ENCODE measurements around the gene ADGRG3. TPM values are rescaled to one million over a fixed set of nuclear protein-coding genes. Genes with fewer than 3 reads are reported as not detected.
"Not testable (repeated sequence)": the region's sequence is repeated elsewhere in the genome, so short reads cannot be mapped to it uniquely, and the experiment has no call there.

Gene ADGRG3
- total RNA-seq, 4 donors from 2014 or later = 3.8 to 14.2 (median 8.2) TPM

DNA sequence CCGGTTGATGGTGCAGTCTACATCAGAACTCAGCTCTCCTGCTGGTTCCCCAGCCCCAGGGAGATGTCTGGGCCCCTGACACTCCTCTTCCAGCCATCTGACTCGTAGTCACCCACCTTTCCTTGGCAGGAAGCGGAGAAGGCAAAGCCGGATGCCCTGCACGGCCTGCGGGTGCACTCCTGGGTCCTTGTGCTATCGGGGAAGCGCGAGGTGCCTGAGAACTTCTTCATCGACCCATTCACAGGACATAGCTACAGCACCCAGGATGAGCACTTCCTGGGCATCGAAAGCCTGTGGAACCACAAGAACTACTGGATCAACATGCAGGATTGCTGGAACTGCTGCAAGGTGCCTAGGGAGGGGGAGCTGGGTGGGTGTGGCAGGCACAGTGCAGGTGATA, 39.2 kb downstream of the ADGRG3 start:
- Histone ChIP-seq H3K9me3 (no peaks in the 10 kb centered on the region), H3K27me3 (no peaks in the 10 kb centered on the region), H3K4me1 (peaks cover 0 to 8% of the 10 kb centered on the region in 2 donors), H3K36me3 (no peaks in the 10 kb centered on the region), H3K4me3 (replicated peaks in 1 of 3) (no peak overlapping the region), H3K27ac (no peak overlapping the region)
- WGBS, 2 donors = 81 to 83% methylated on average over 9 to 11 of the region's 11 CpGs
- intact Hi-C loops (cut with DNase I) = no loop called here
- no peak for DNase-seq
- TF ChIP-seq, protein P1, sequence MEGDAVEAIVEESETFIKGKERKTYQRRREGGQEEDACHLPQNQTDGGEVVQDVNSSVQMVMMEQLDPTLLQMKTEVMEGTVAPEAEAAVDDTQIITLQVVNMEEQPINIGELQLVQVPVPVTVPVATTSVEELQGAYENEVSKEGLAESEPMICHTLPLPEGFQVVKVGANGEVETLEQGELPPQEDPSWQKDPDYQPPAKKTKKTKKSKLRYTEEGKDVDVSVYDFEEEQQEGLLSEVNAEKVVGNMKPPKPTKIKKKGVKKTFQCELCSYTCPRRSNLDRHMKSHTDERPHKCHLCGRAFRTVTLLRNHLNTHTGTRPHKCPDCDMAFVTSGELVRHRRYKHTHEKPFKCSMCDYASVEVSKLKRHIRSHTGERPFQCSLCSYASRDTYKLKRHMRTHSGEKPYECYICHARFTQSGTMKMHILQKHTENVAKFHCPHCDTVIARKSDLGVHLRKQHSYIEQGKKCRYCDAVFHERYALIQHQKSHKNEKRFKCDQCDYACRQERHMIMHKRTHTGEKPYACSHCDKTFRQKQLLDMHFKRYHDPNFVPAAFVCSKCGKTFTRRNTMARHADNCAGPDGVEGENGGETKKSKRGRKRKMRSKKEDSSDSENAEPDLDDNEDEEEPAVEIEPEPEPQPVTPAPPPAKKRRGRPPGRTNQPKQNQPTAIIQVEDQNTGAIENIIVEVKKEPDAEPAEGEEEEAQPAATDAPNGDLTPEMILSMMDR (IDR thresholded peaks at IDR 0.05) = no peak
- no peak for TF ChIP-seq POLR2A (IDR thresholded peaks at IDR 0.05)

DNA sequence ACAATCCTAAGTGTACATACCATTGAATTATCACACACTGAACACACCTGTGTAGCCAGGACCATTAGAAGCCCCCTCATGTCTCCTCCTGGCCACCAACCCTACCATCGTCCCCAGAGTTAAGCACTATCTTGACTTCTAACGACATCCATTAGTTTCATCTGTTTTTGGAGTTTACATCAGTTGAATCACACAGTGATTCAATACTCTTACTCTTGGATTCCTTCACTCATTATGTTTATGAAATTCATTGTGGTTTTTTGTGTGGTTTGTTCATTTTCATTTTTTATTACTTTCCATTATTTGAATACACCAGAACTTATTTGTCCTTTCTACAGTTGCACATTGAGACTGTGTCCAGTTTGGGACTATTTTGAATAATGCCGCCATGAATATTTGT, 40.1 kb downstream of the ADGRG3 start:
- no peaks in the 10 kb centered on the region for H3K9me3 ChIP-seq
- WGBS, 2 donors = 84 to 95% methylated on average over 3 of the region's 3 CpGs
- no peaks in the 10 kb centered on the region for H3K27me3 ChIP-seq
- no peak overlapping the region for H3K4me3 ChIP-seq (replicated peaks in 1 of 3)
- TF ChIP-seq POLR2A (IDR thresholded peaks at IDR 0.05) = no peak
- TF ChIP-seq, protein P1 (IDR thresholded peaks at IDR 0.05) = no peak
- no peak for DNase-seq
- H3K36me3 ChIP-seq = no peaks in the 10 kb centered on the region
- H3K4me1 ChIP-seq = peaks cover 0 to 8% of the 10 kb centered on the region in 2 donors
- intact Hi-C loops (cut with DNase I) = no loop called here
- no peak overlapping the region for H3K27ac ChIP-seq

DNA sequence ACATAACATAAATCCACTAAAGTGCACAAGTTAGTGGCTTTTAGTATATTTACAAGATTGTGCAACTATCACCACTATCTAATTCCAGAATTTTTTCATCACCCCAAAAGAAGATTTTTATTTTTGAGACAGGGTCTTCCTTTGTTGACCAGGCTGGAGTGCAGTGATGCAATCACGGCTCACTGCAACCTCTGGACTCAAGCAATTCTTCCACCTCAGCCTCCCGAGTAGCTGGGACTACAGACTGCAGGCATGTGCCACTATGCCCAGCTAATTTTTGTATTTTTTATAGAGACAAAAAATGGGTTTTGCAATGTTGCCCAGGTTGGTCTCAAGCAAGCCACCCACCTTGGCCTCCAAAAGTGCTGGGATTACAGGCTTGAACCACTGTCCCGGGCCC, 41.6 kb downstream of the ADGRG3 start:
- Histone ChIP-seq H3K36me3 (no peaks in the 10 kb centered on the region), H3K4me3 (replicated peaks in 1 of 3) (no peak overlapping the region), H3K27me3 (no peaks in the 10 kb centered on the region), H3K27ac (no peak overlapping the region), H3K4me1 (peaks cover 0 to 3% of the 10 kb centered on the region in 2 donors), H3K9me3 (no peaks in the 10 kb centered on the region)
- no peak for DNase-seq
- TF ChIP-seq POLR2A (IDR thresholded peaks at IDR 0.05) = no peak
- TF ChIP-seq, protein P1 (IDR thresholded peaks at IDR 0.05) = no peak
- WGBS, 2 donors = 94 to 98% methylated on average over 3 of the region's 3 CpGs
- intact Hi-C loops (cut with DNase I) = no loop called here

DNA sequence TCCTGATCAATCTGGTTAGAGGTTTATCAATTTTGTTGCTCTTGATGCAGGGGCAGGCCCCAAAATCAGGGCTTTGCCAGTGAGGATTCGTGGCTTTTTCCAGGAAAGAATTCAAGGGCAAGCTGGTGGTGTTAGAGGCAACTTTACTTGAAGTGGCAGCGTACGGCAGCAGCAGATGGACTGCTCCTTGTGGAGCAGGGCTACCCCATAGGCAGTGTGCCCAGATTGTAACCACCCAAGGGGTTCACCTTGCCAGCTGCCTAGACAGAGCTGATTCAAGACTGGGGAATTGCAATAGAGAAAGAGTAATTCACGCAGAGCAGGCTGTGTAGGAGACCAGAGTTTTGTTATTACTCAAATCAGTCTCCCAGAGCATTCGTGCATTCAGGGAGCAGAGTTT, 43.2 kb downstream of the ADGRG3 start:
- Histone ChIP-seq H3K27ac (no peak overlapping the region), H3K27me3 (no peaks in the 10 kb centered on the region), H3K4me1 (no peaks in the 10 kb centered on the region), H3K9me3 (no peaks in the 10 kb centered on the region), H3K4me3 (replicated peaks in 1 of 3) (no peak overlapping the region), H3K36me3 (no peaks in the 10 kb centered on the region)
- 87% methylated on average over 5 of the region's 5 CpGs for WGBS, 2 donors
- intact Hi-C loops (cut with DNase I) = no loop called here
- no peak for DNase-seq
- TF ChIP-seq POLR2A (IDR thresholded peaks at IDR 0.05) = no peak
- TF ChIP-seq, protein P1 (IDR thresholded peaks at IDR 0.05) = no peak

DNA sequence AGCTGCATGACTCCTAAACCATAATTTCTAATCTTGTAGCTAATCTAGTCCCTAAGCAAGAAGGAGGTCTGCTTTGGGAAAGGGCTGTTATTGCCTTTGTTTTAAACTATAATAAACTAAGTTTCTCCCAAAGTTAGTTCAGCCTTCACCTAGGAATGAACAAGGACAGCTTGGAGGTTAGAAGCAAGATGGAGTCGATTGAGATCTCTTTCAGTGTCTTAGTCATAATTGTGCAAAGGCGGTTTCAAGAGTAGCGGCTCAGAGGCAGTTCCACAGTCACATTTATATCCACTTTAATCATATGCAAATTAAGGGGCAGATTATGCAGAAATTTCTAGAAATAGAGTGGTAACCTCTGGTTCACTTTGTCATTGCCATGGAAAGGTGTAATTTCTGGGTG, 43.9 kb downstream of the ADGRG3 start:
- H3K4me1 ChIP-seq = no peaks in the 10 kb centered on the region
- no peak for TF ChIP-seq POLR2A (IDR thresholded peaks at IDR 0.05)
- TF ChIP-seq, protein P1 (IDR thresholded peaks at IDR 0.05) = no peak
- no peak overlapping the region for H3K27ac ChIP-seq
- H3K36me3 ChIP-seq = no peaks in the 10 kb centered on the region
- H3K27me3 ChIP-seq = no peaks in the 10 kb centered on the region
- DNase-seq = no peak
- H3K9me3 ChIP-seq = no peaks in the 10 kb centered on the region
- WGBS, 2 donors = 93 to 94% methylated on average over 3 of the region's 3 CpGs
- intact Hi-C loops (cut with DNase I) = no loop called here
- no peak overlapping the region for H3K4me3 ChIP-seq (replicated peaks in 1 of 3)

DNA sequence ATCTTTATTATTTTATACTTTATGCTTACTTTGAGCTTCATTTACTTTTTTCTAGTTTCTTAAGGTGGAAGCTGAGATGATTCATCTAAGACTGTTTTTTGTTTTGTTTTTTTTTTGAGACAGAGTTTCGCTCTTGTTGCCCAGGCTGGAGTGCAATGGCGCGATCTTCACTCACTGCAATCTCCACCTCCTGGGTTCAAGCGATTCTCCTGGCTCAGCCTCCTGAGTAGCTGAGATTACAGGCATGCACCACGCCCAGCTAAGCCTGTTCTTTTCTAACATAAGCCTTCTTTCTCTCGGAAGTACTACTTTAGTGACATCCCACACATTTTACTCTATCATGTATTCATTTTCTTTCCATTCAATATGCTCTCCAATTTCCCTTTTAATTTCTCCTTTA, 44.5 kb downstream of the ADGRG3 start:
- H3K36me3 ChIP-seq; DNase-seq; H3K27me3 ChIP-seq; H3K4me3 ChIP-seq (replicated peaks in 1 of 3); H3K9me3 ChIP-seq; intact Hi-C loops (cut with DNase I); H3K4me1 ChIP-seq; H3K27ac ChIP-seq: not testable (repeated sequence)
- WGBS, 2 donors = 84 to 85% methylated on average over 6 of the region's 6 CpGs

Data from thyroid gland (tissue), 4 donors.